Ecto neural progenitor cell (in vitro differentiated cells): ENCODE results near the gene ZNF227.
"Not testable (repeated sequence)": the region's sequence is repeated elsewhere in the genome, so short reads cannot be mapped to it uniquely, and the experiment has no call there.

ENCODE experiments used
- DNase-seq: peaks from one replicate; pipeline ENCODE4 v3.0.0-alpha.2; 2018; ENCODE audit warnings: low spot score

The ZNF227 gene

GRCh38 chr19:44252332-44252731 is 40.0 kb downstream of the ZNF227 start:
- DNase-seq: not testable (repeated sequence)

GRCh38 chr19:44253392-44253791 is 41.1 kb downstream of the ZNF227 start:
- not testable (repeated sequence) for DNase-seq

- no peak for DNase-seq
Measured at GRCh38 chr19:44254496-44254895, 42.2 kb downstream of the ZNF227 start.

- no peak for DNase-seq
Measured at GRCh38 chr19:44255705-44256411, 43.5 kb downstream of the ZNF227 start.

- DNase-seq: no peak
Measured at GRCh38 chr19:44258136-44258535, 45.8 kb downstream of the ZNF227 start.

GRCh38 chr19:44258835-44259413 is 46.6 kb downstream of the ZNF227 start:
- no peak for DNase-seq

GRCh38 chr19:44260343-44260681 is 48.0 kb downstream of the ZNF227 start:
- DNase-seq: no peak

- DNase-seq: no peak
Measured at GRCh38 chr19:44260695-44261446, 48.5 kb downstream of the ZNF227 start.

- no peak for DNase-seq
Measured at GRCh38 chr19:44277331-44277730, 65.0 kb downstream of the ZNF227 start.

GRCh38 chr19:44278181-44278690 is 65.9 kb downstream of the ZNF227 start:
- no peak for DNase-seq

- DNase-seq: no peak
Measured at GRCh38 chr19:44280916-44281315, 68.6 kb downstream of the ZNF227 start.

GRCh38 chr19:44282846-44283245 is 70.5 kb downstream of the ZNF227 start:
- DNase-seq: no peak

GRCh38 chr19:44284968-44285367 is 72.6 kb downstream of the ZNF227 start:
- DNase-seq: no peak
